H1 (cell line): Measurements from ENCODE around the gene NMT2. TPM values are rescaled to one million over a fixed set of nuclear protein-coding genes. Genes with fewer than 3 reads are reported as not detected.
A peak's percentile ranks its signal among the peaks of the same experiment; 100 is the strongest.

Experiments used
- CTCF ChIA-PET: fragments of 300-600 bp; sonication (Branson Sonifier 250); formaldehyde crosslinking; loops from one replicate; lab custom pipeline; 2021; ENCODE audit not compliant: partially characterized antibody; lab: Charles Lee
- POLR2A ChIA-PET: fragments of 300-600 bp; sonication (Branson Sonifier 250); formaldehyde crosslinking; loops from one replicate; lab custom pipeline; 2021; ENCODE audit warnings: inconsistent platforms; ENCODE audit not compliant: partially characterized antibody; lab: Charles Lee
- DNase-seq, 2 experiments: peaks; one replicate each; pipeline versions ENCODE4 v3.0.0 to v3.0.0-alpha.2; 2010 to 2022; ENCODE audit warnings: low spot score in 2 of 2, low read depth in 1 of 2, mixed read lengths in 1 of 2
- FAIRE-seq: peaks from 2 replicates; lab custom pipeline; 2011; peaks lifted over from hg19 to GRCh38; lab: Jason Lieb, UNC
- H2AFZ ChIP-seq: 2 replicates; pipeline ENCODE4 v1.8.1; 2012; ENCODE audit warnings: low read length, inconsistent platforms
- H2AK5ac ChIP-seq: 2 replicates; pipeline ENCODE4 v1.6.1; 2013; ENCODE audit warnings: low read depth, low read length
- H2BK120ac ChIP-seq: replicated peaks from 2 replicates; pipeline ENCODE3; 2013; ENCODE audit warnings: low read depth, low read length, inconsistent platforms
- H2BK12ac ChIP-seq: 2 replicates; pipeline ENCODE4 v1.6.1; 2013; ENCODE audit warnings: low read depth, low read length
- H2BK15ac ChIP-seq: 2 replicates; pipeline ENCODE4 v1.6.1; 2013; ENCODE audit warnings: low read length
- H2BK20ac ChIP-seq: 2 replicates; pipeline ENCODE4 v1.6.1; 2013; ENCODE audit warnings: low read length
- H2BK5ac ChIP-seq: 2 replicates; pipeline ENCODE4 v1.6.1; 2013; ENCODE audit warnings: low read depth, low read length
- H3K14ac ChIP-seq: 2 replicates; pipeline ENCODE4 v1.6.1; 2013; ENCODE audit warnings: inconsistent platforms; ENCODE audit not compliant: insufficient read length
- H3K18ac ChIP-seq: 2 replicates; pipeline ENCODE4 v1.6.1; 2013; ENCODE audit warnings: low read length; ENCODE audit errors: extremely low read depth
- H3K23ac ChIP-seq: 2 replicates; pipeline ENCODE4 v1.6.1; 2013; ENCODE audit warnings: inconsistent platforms; ENCODE audit not compliant: insufficient read length
- H3K23me2 ChIP-seq: 2 replicates; pipeline ENCODE4 v1.6.1; 2013; ENCODE audit warnings: low read depth, low read length
- H3K27ac ChIP-seq: 2 replicates; pipeline ENCODE4 v1.6.1; 2011; ENCODE audit warnings: low read depth, low read length, inconsistent platforms
- H3K27me3 ChIP-seq, 4 experiments: replicated peaks in 1 of 4; 1 replicate in 1 of 4; 2 replicates in 3 of 4; pipeline versions ENCODE4 v1.6.1 to v1.8.1; 2011 to 2013; ENCODE audit warnings: low read length in 3 of 4, mild to moderate bottlenecking in 3 of 4, inconsistent platforms in 2 of 4, mixed read lengths in 2 of 4, moderate library complexity in 1 of 4; ENCODE audit not compliant: control insufficient read depth in 3 of 4, insufficient read depth in 3 of 4; ENCODE audit errors: extremely low read depth in 1 of 4
- H3K36me3 ChIP-seq, 4 experiments: 2 replicates each; pipeline versions ENCODE4 v1.6.1 to v1.8.1; 2011 to 2013; ENCODE audit warnings: mild to moderate bottlenecking in 4 of 4, low read length in 3 of 4, moderate library complexity in 2 of 4, control low read depth in 1 of 4, inconsistent platforms in 1 of 4; ENCODE audit not compliant: insufficient read depth in 4 of 4, control insufficient read depth in 2 of 4
- H3K4ac ChIP-seq: replicated peaks from 2 replicates; pipeline ENCODE3; 2013; ENCODE audit warnings: low read length, low read depth, mixed read lengths, inconsistent platforms; ENCODE audit not compliant: insufficient read length
- H3K4me1 ChIP-seq, 4 experiments: replicated peaks in 1 of 4; 1 replicate in 1 of 4; 2 replicates in 3 of 4; pipeline versions ENCODE4 v1.6.1 to v1.8.1; 2011 to 2013; ENCODE audit warnings: low read length in 3 of 4, inconsistent platforms in 2 of 4, mixed read lengths in 1 of 4; ENCODE audit not compliant: insufficient read depth in 4 of 4, control insufficient read depth in 3 of 4
- H3K4me2 ChIP-seq, 2 experiments: 2 replicates each; pipeline versions ENCODE4 v1.6.1 to v1.8.1; 2011 to 2013; ENCODE audit warnings: low read depth in 2 of 2, low read length in 2 of 2, control low read depth in 1 of 2, inconsistent platforms in 1 of 2, mild to moderate bottlenecking in 1 of 2; ENCODE audit not compliant: insufficient read depth in 1 of 2
- H3K4me3 ChIP-seq, 4 experiments: fragments of 200-600, 300-600 bp in 1 of 4; sonication (generic), shearing (Covaris generic), sonication (Bioruptor Twin) in 1 of 4; 2 replicates each; pipeline versions ENCODE4 v1.5.1 to v1.8.1; 2011 to 2016; ENCODE audit warnings: low read length in 4 of 4, low read depth in 3 of 4, control low read depth in 2 of 4, inconsistent platforms in 2 of 4, mild to moderate bottlenecking in 2 of 4, mixed read lengths in 1 of 4, moderate library complexity in 1 of 4; ENCODE audit not compliant: insufficient read depth in 2 of 4; ENCODE audit errors: extremely low read depth in 1 of 4
- H3K56ac ChIP-seq: replicated peaks from 2 replicates; pipeline ENCODE3; 2013; ENCODE audit warnings: low read depth, mild to moderate bottlenecking, mixed read lengths, low read length, inconsistent platforms; ENCODE audit not compliant: insufficient read length
- H3K79me1 ChIP-seq: 2 replicates; pipeline ENCODE4 v1.6.1; 2013; ENCODE audit warnings: low read depth, low read length, control low read depth
- H3K79me2 ChIP-seq, 2 experiments: 2 replicates each; pipeline versions ENCODE4 v1.6.1 to v1.8.1; 2012 to 2013; ENCODE audit warnings: low read length in 2 of 2, mild to moderate bottlenecking in 2 of 2, inconsistent platforms in 1 of 2; ENCODE audit not compliant: insufficient read depth in 2 of 2, control insufficient read depth in 1 of 2
- H3K9ac ChIP-seq, 4 experiments: replicated peaks in 1 of 4; 1 replicate in 1 of 4; 2 replicates in 3 of 4; pipeline versions ENCODE4 v1.6.1 to v1.8.1; 2011 to 2013; ENCODE audit warnings: low read depth in 3 of 4, low read length in 3 of 4, control low read depth in 2 of 4, mild to moderate bottlenecking in 2 of 4, moderate library complexity in 2 of 4, inconsistent platforms in 1 of 4; ENCODE audit errors: extremely low read depth in 1 of 4
- H3K9me3 ChIP-seq, 2 experiments: 2 replicates each; pipeline versions ENCODE4 v1.6.1 to v1.8.1; 2012 to 2013; ENCODE audit warnings: mild to moderate bottlenecking in 2 of 2, moderate library complexity in 2 of 2, control low read depth in 1 of 2, inconsistent platforms in 1 of 2, low read depth in 1 of 2, low read length in 1 of 2, mixed read lengths in 1 of 2; ENCODE audit not compliant: insufficient read depth in 2 of 2
- H4K20me1 ChIP-seq, 2 experiments: replicated peaks in 1 of 2; 2 replicates each; pipeline versions ENCODE3 to v1.8.1; 2011 to 2013; ENCODE audit warnings: inconsistent platforms in 2 of 2, low read length in 2 of 2, mild to moderate bottlenecking in 1 of 2; ENCODE audit not compliant: insufficient read depth in 2 of 2, control insufficient read depth in 1 of 2
- H4K5ac ChIP-seq: 2 replicates; pipeline ENCODE4 v1.6.1; 2013; ENCODE audit warnings: low read length, low read depth, mixed read lengths, inconsistent platforms; ENCODE audit not compliant: insufficient read length
- H4K8ac ChIP-seq: 2 replicates; pipeline ENCODE4 v1.8.0; 2013; ENCODE audit warnings: mild to moderate bottlenecking, moderate library complexity, low read length, inconsistent platforms; ENCODE audit not compliant: insufficient read depth; ENCODE audit errors: extremely low read depth
- H4K91ac ChIP-seq: replicated peaks from 2 replicates; pipeline ENCODE3; 2013; ENCODE audit warnings: low read length, mixed read lengths, inconsistent platforms; ENCODE audit not compliant: insufficient read length
- BACH1 ChIP-seq: IDR thresholded peaks from 2 replicates; pipeline ENCODE4 v1.6.1; 2012; ENCODE audit warnings: low read length, improper control_type of control experiment
- BRCA1 ChIP-seq: IDR thresholded peaks from 2 replicates; pipeline ENCODE4 v1.6.1; 2012; ENCODE audit warnings: low read depth, low read length, improper control_type of control experiment
- CBX8 ChIP-seq: fragments of 300-800, 300-1000 bp; sonication (generic); IDR thresholded peaks from 2 replicates; pipeline ENCODE4 v1.7.1; 2016; ENCODE audit warnings: low read depth, low read length, borderline replicate concordance
- CTBP2 ChIP-seq: IDR thresholded peaks from 2 replicates; pipeline ENCODE4 v1.7.0; 2011; ENCODE audit warnings: borderline replicate concordance, mild to moderate bottlenecking, moderate library complexity, mixed read lengths, low read length; ENCODE audit not compliant: insufficient read depth, insufficient read length
- GTF2F1 ChIP-seq: IDR thresholded peaks from 2 replicates; pipeline ENCODE4 v1.6.1; 2012; ENCODE audit warnings: low read depth, low read length, improper control_type of control experiment, borderline replicate concordance
- JUN ChIP-seq: IDR thresholded peaks from 2 replicates; pipeline ENCODE4 v1.6.1; 2011; ENCODE audit warnings: low read depth, mild to moderate bottlenecking, improper control_type of control experiment, low read length
- JUND ChIP-seq: IDR thresholded peaks from 2 replicates; pipeline ENCODE4 v1.6.1; 2011; ENCODE audit warnings: mild to moderate bottlenecking, improper control_type of control experiment, low read length
- KDM1A ChIP-seq: fragments of 200-600, 300-600 bp; sonication (generic); IDR thresholded peaks from 2 replicates; pipeline ENCODE4 v1.7.1; 2016; ENCODE audit warnings: mild to moderate bottlenecking, low read length, borderline replicate concordance
- MAFK ChIP-seq: IDR thresholded peaks from 2 replicates; pipeline ENCODE4 v1.6.1; 2012; ENCODE audit warnings: low read depth, mild to moderate bottlenecking, improper control_type of control experiment, low read length
- NRF1 ChIP-seq: IDR thresholded peaks from 2 replicates; pipeline ENCODE4 v1.6.1; 2011; ENCODE audit warnings: mild to moderate bottlenecking, low read depth, low read length, improper control_type of control experiment
- RAD21 ChIP-seq, 2 experiments: IDR thresholded peaks in 1 of 2; conservative IDR thresholded peaks in 1 of 2; 2 replicates each; pipeline ENCODE4 v1.6.1; 2011; ENCODE audit warnings: low read depth in 2 of 2, low read length in 2 of 2, improper control_type of control experiment in 1 of 2, inconsistent platforms in 1 of 2, mild to moderate bottlenecking in 1 of 2, moderate library complexity in 1 of 2
- SP4 ChIP-seq: IDR thresholded peaks from 2 replicates; pipeline ENCODE4 v1.6.1; 2012; ENCODE audit warnings: low read length, inconsistent platforms
- TAF1 ChIP-seq: IDR thresholded peaks from 2 replicates; pipeline ENCODE4 v1.6.1; 2011; ENCODE audit warnings: mild to moderate bottlenecking, low read depth, low read length
- WGBS, 2 experiments: shearing (Covaris generic) in 1 of 2; methylation state at CpG; one replicate each; pipeline versions ENCODE4 v1.1.6 to v1.1.7; 2013 to 2015; ENCODE audit warnings: low lambda C conversion rate in 2 of 2, mixed read lengths in 2 of 2, inconsistent platforms in 1 of 2, low coverage in 1 of 2, missing lambda C conversion rate in 1 of 2; ENCODE audit not compliant: insufficient replicate concordance in 2 of 2, insufficient coverage in 1 of 2, insufficient read length in 1 of 2; ENCODE audit errors: extremely low coverage in 1 of 2, missing lambda C conversion rate in 1 of 2; 5-methylcytosine and 5-hydroxymethylcytosine counted together
- polyA plus RNA-seq, 7 experiments: library from polyadenylated mRNA; depleted of rRNA in 3 of 7; stranded (reverse) in 5 of 7; unstranded in 2 of 7; fragments of >200 nt in 5 of 7; fragments of 200-250 nt in 2 of 7; gene quantifications; 1 replicate in 5 of 7; 2 replicates in 1 of 7; 4 replicates in 1 of 7; pipeline versions ENCODE4 v1.2.1 to v1.2.3, GENCODE V29; 2011 to 2013; ENCODE audit warnings: missing spikeins in 2 of 7, mixed read lengths in 2 of 7
- total RNA-seq: library from RNA; stranded (reverse); fragmentation: NEBNext Ultra II Directional; extraction: Animal tissue kit (Norgen Biotek cat#: 25700); gene quantifications from 2 replicates; pipeline ENCODE4 v1.2.1, GENCODE V29; 2021

Gene NMT2
- total and polyA plus RNA-seq, 2 of the 8 experiments (the other 6 are each of a cell fraction or from before 2014, with no cell fraction given), result 4.4 to 15.4 TPM

GRCh38 chr10:15201589-15202300 lies 33.3 kb upstream of the NMT2 start:
- H2BK120ac ChIP-seq, result no peak overlapping the region
- no peak overlapping the region for H2BK15ac ChIP-seq
- 0 out of 2 replicates have a peak overlapping the region, but pooled peaks have one; percentile 57 for H2BK5ac ChIP-seq
- H3K9ac ChIP-seq, result no peak overlapping the region
- H3K79me2 ChIP-seq, result no peaks in the 10 kb centered on the region
- H3K27ac ChIP-seq, result no peak overlapping the region
- H3K18ac ChIP-seq, result no peak overlapping the region
- H3K4me2 ChIP-seq, result no peak overlapping the region
- FAIRE-seq, result no peak
- H3K79me1 ChIP-seq, result no peaks in the 10 kb centered on the region
- no peaks in the 10 kb centered on the region for H3K36me3 ChIP-seq
- ChIA-PET CTCF (interaction anchor here (1.0 to 1.5 kb wide), 3 partner anchors 9 to 53 kb away, joined by 3 to 4 read pairs (median 4); no protein-coding TSS in a partner anchor), POLR2A (interaction anchor here (0.6 to 1.1 kb wide), 2 partner anchors 28 to 34 kb away, joined by 3 read pairs; no protein-coding TSS in a partner anchor)
- H3K23ac ChIP-seq, result no peak overlapping the region
- no peaks in the 10 kb centered on the region for H3K27me3 ChIP-seq
- peak overlapping the region; percentile 60; the same call in 1 of the 2 replicates for H2AK5ac ChIP-seq
- no peak overlapping the region for H3K14ac ChIP-seq
- WGBS, 2 experiments, result 85% methylated on average over 6 of the region's 6 CpGs; no CpG with 5 or more reads in 1 of the 2 experiments
- H4K8ac ChIP-seq, result no peak overlapping the region
- no peaks in the 10 kb centered on the region for H4K20me1 ChIP-seq
- H3K4me1 ChIP-seq, result peaks cover 0 to 8% (median 1%) of the 10 kb centered on the region in 4 experiments; a peak in 2 of 7 replicates
- H3K4me3 ChIP-seq, result no peak overlapping the region
- no peak overlapping the region for H4K5ac ChIP-seq
- no peak overlapping the region for H2AFZ ChIP-seq
- H4K91ac ChIP-seq, result no peak overlapping the region
- H3K9me3 ChIP-seq, result no peaks in the 10 kb centered on the region
- no peaks in the 10 kb centered on the region for H3K23me2 ChIP-seq
- H3K4ac ChIP-seq, result no peak overlapping the region
- no peak for DNase-seq
- no peak overlapping the region for H3K56ac ChIP-seq
- H2BK20ac ChIP-seq, result no peak overlapping the region
- no peak overlapping the region for H2BK12ac ChIP-seq
- no peak for TF ChIP-seq TAF1
- no peak for TF ChIP-seq MAFK
- TF ChIP-seq BRCA1, result no peak
- TF ChIP-seq RAD21 (IDR thresholded peaks at IDR 0.05 in 1 of 2, conservative IDR thresholded peaks at IDR 0.05 in 1 of 2; ENCODE audit: low read depth in 2 of 2, low read length in 2 of 2), result no peak
- TF ChIP-seq JUND, result no peak
- no peak for TF ChIP-seq CTBP2
- TF ChIP-seq SP4, result no peak
- TF ChIP-seq KDM1A, result no peak
- TF ChIP-seq GTF2F1, result no peak
- TF ChIP-seq BACH1, result no peak
- no peak for TF ChIP-seq NRF1
- TF ChIP-seq JUN, result no peak
- no peak for TF ChIP-seq CBX8
